Tongue (tissue), 2 donors: ENCODE measurements around the gene ATXN7L2. TPM values are rescaled to one million over a fixed set of nuclear protein-coding genes. Genes with fewer than 3 reads are reported as not detected.

Source experiments
- DNase-seq: peaks from one replicate; pipeline ENCODE4 v3.0.0-alpha.2; 2015
- total RNA-seq: library from RNA; depleted of rRNA; stranded (reverse); fragments of >200 nt; gene quantifications from one replicate; pipeline ENCODE4 v1.2.3, GENCODE V29; 2014

The ATXN7L2 gene
- total RNA-seq, 1 donor from 2014 or later: 2.2 TPM

GRCh38 chr1:109475261-109475660, 8.4 kb upstream of the ATXN7L2 start:
- no peak for DNase-seq

GRCh38 chr1:109476825-109477224, 6.9 kb upstream of the ATXN7L2 start:
- no peak for DNase-seq

GRCh38 chr1:109477821-109478220, 5.9 kb upstream of the ATXN7L2 start:
- no peak for DNase-seq

GRCh38 chr1:109478806-109479205, 4.9 kb upstream of the ATXN7L2 start:
- no peak for DNase-seq

DNA sequence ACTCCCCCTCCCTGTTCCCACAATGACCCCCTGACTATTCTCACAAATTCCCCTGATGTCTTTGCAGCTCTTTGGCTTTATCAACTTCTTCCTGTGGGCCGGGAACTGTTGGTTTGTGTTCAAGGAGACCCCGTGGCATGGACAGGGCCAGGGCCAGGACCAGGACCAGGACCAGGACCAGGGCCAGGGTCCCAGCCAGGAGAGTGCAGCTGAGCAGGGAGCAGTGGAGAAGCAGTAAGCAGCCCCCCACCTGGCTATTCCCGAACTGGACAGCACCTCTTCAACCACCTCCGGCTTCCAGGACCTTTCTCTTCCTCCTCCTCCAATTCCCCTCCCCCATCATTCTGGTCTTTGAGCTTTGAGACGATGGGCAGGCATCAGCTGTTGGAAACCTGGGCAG, 4.4 kb upstream of the ATXN7L2 start:
- no peak for DNase-seq

DNA sequence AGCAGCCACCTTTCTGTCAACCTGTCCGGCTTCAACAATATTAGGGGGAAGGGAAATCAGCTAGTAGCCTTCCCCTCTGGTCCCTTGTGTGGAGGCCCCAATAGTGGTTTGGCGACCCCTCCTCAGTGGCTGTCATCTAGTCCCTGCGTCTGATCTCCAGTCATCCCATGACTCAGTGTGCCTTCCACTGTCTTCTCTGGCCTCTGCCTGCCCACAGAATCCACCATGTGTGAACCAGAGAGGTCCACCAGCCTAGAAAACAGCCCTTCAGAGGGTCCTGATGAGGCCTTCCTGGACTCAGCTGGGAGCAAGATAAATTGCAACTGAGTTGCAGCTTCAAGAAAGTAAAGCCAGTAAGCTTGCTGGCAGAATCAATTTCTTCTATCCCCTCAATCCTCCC, 3.8 kb upstream of the ATXN7L2 start:
- DNase-seq: no peak

DNA sequence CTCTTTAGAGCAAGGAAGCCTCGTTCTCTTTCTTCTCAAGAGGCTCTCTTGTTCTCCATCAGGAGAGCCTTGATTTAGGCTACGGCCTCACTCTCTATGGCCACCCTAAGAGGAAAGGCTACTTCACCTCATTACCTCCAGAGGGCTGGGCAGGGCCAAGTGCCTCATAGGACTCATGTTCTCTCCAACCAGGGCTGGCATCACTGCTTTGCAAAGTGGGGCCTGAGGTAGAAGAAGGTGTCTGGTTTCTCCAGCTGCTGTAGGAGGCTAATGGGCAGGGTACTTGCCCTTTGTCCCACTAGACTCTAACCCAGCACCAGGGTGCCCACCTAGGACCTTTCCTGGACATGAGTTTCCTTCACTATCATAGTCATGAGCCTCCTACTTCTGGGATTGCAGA, 2.1 kb upstream of the ATXN7L2 start:
- DNase-seq: no peak

GRCh38 chr1:109482242-109482641, 1.5 kb upstream of the ATXN7L2 start:
- DNase-seq: no peak

- no peak for DNase-seq
Measured at GRCh38 chr1:109482791-109483671, 674 bp upstream of the ATXN7L2 start.

GRCh38 chr1:109484519-109484975, 842 bp downstream of the ATXN7L2 start:
- DNase-seq: no peak

DNA sequence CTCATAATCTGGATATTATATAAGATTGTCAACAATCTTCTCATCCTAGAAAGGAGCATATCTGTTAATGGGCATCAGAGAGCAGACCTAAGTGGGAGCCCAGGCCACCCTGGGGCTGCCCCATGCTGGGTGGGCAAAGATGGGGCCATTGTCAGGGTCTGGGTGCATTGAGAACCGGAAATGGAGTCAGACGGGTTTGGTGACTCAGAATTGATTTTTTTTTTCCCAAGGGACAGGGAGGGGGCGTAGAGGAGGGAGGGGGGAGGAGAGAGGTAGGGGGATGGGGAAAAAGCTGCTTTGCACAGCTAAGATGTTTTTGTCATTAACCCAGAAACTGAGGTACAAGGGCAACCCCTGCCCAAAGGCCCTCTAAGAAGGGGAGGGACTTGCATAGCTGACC, 1.3 kb downstream of the ATXN7L2 start:
- no peak for DNase-seq

- DNase-seq: no peak
Measured at GRCh38 chr1:109487261-109487660, 3.6 kb downstream of the ATXN7L2 start.

DNA sequence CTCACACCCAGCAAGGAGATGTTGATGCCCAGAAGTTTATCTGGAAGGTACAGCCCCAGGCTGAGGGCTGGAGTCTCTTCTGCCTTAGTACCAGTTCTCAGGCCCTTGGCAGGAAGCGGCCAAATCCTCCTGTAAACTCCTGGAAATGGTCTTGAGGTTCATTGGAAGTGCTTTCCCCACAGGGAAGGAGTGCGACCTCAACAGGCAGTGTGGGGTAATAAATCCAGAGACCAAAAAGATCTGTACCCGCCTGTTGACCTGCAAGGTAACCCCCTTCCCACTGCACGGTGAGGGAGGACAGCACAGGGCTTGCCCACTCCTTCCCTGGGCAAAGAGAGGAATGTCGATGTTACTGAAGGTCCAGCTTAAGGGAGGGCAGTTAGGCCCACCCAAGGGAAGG, 4.5 kb downstream of the ATXN7L2 start:
- DNase-seq: no peak

DNA sequence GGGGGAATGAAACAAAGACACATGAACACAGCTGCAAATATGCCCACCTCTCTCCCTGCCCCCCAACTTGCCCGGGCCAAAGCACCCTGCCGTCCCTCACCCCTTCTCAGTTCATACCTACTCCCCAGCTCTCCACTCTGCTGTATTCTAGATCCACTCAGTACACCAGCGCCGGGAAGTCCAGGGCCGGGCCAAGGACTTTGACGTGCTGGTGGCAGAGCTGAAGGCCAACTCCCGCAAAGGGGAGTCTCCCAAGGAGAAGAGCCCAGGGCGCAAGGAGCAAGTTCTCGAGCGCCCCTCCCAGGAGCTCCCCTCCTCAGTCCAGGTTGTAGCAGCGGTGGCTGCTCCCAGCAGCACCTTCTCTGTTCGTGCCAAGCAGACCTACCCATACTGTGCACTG, 5.0 kb downstream of the ATXN7L2 start:
- no peak for DNase-seq

- DNase-seq: peak; percentile 82
Measured at GRCh38 chr1:109490029-109490933, 6.6 kb downstream of the ATXN7L2 start.

- no peak for DNase-seq
Measured at GRCh38 chr1:109490934-109491302, 7.2 kb downstream of the ATXN7L2 start.

- DNase-seq: no peak
Measured at GRCh38 chr1:109491372-109491771, 7.7 kb downstream of the ATXN7L2 start.

GRCh38 chr1:109492779-109493178, 9.1 kb downstream of the ATXN7L2 start:
- DNase-seq: no peak

GRCh38 chr1:109493227-109493626, 9.5 kb downstream of the ATXN7L2 start:
- no peak for DNase-seq

GRCh38 chr1:109493805-109494539, 10.3 kb downstream of the ATXN7L2 start, which contains the start of gene CYB561D1:
CYB561D1 (plus strand) TSS chr1:109494094; CDS start chr1:109494140, 46 bp downstream.
- DNase-seq: peak; percentile 93

- no peak for DNase-seq
Measured at GRCh38 chr1:109495738-109496137, 12.0 kb downstream of the ATXN7L2 start.

- DNase-seq: no peak
Measured at GRCh38 chr1:109497449-109498160, 13.9 kb downstream of the ATXN7L2 start.
